ENCODE data around the gene CARD8.
"Not testable (repeated sequence)": the region's sequence is repeated elsewhere in the genome, so short reads cannot be mapped to it uniquely, and the experiment has no call there.

CARD8 gene

GRCh38 chr19:48296963-48297734, 41.4 kb upstream of the CARD8 start:
- no peaks in the 10 kb centered on the region for H3K36me3 ChIP-seq (ENCODE audit: insufficient read depth, low read length)
- no peak overlapping the region for H2AFZ ChIP-seq (ENCODE audit: low read depth, low read length)
- H3K9ac ChIP-seq (ENCODE audit: low read depth, low read length), result no peak overlapping the region
- no peak overlapping the region for H3K4me3 ChIP-seq (ENCODE audit: low read depth in 1 of 2, low read length in 2 of 2)
- H3K79me2 ChIP-seq (ENCODE audit: insufficient read depth, low read length), result no peaks in the 10 kb centered on the region
- TF ChIP-seq EZH2 (IDR thresholded peaks at IDR 0.05; ENCODE audit: borderline replicate concordance, low read depth, low read length, severe bottlenecking), result no peak
- TF ChIP-seq, protein P1, sequence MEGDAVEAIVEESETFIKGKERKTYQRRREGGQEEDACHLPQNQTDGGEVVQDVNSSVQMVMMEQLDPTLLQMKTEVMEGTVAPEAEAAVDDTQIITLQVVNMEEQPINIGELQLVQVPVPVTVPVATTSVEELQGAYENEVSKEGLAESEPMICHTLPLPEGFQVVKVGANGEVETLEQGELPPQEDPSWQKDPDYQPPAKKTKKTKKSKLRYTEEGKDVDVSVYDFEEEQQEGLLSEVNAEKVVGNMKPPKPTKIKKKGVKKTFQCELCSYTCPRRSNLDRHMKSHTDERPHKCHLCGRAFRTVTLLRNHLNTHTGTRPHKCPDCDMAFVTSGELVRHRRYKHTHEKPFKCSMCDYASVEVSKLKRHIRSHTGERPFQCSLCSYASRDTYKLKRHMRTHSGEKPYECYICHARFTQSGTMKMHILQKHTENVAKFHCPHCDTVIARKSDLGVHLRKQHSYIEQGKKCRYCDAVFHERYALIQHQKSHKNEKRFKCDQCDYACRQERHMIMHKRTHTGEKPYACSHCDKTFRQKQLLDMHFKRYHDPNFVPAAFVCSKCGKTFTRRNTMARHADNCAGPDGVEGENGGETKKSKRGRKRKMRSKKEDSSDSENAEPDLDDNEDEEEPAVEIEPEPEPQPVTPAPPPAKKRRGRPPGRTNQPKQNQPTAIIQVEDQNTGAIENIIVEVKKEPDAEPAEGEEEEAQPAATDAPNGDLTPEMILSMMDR (IDR thresholded peaks at IDR 0.05; ENCODE audit: borderline replicate concordance, extremely low read depth, low read length, poor library complexity, severe bottlenecking), result no peak
- DNase-seq (no peak), ATAC-seq (ENCODE audit: insufficient read depth, low read depth) (no peak)
- H3K9me3 ChIP-seq (ENCODE audit: insufficient read depth, low read length, severe bottlenecking), result no peaks in the 10 kb centered on the region
- no peaks in the 10 kb centered on the region for H3K4me1 ChIP-seq (ENCODE audit: insufficient read depth, low read length)
- no peak overlapping the region for H3K27ac ChIP-seq (ENCODE audit: low read length)
- no peak overlapping the region for H3K4me2 ChIP-seq (ENCODE audit: insufficient read depth, low read length)
- no peaks in the 10 kb centered on the region for H4K20me1 ChIP-seq (ENCODE audit: insufficient read depth, low read length)
- no peaks in the 10 kb centered on the region for H3K27me3 ChIP-seq (ENCODE audit: insufficient read depth, low read length, poor library complexity)

DNA sequence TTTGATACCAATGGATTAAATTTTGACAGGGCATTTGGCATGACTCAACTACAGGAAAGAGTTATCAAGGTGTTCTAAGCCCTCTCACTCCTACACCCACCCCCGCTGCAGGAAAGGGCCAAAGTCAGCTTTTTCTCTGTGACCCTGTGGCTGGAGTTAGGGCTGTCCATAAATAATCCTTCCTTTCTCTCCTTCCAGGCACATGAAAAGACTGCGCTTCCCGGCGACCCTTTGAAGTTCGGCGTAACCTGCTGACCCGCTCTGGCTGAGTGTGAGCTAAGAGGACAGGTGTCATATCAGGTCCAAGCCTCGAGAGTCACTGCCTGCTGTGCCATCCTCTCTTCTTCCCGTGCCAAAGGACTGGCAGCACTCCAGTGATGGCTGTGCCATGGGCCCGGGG, 39.7 kb upstream of the CARD8 start:
- Histone ChIP-seq H3K4me3 (ENCODE audit: low read depth in 1 of 2, low read length in 2 of 2) (no peak overlapping the region), H3K9me3 (ENCODE audit: insufficient read depth, low read length, severe bottlenecking) (no peaks in the 10 kb centered on the region), H3K4me2 (ENCODE audit: insufficient read depth, low read length) (no peak overlapping the region), H3K4me1 (ENCODE audit: insufficient read depth, low read length) (peaks cover 6% of the 10 kb centered on the region), H4K20me1 (ENCODE audit: insufficient read depth, low read length) (no peaks in the 10 kb centered on the region), H3K9ac (ENCODE audit: low read depth, low read length) (no peak overlapping the region), H3K79me2 (ENCODE audit: insufficient read depth, low read length) (no peaks in the 10 kb centered on the region), H2AFZ (ENCODE audit: low read depth, low read length) (no peak overlapping the region), H3K27ac (ENCODE audit: low read length) (no peak overlapping the region), H3K36me3 (ENCODE audit: insufficient read depth, low read length) (no peaks in the 10 kb centered on the region), H3K27me3 (ENCODE audit: insufficient read depth, low read length, poor library complexity) (no peaks in the 10 kb centered on the region)
- DNase-seq (no peak), ATAC-seq (ENCODE audit: insufficient read depth, low read depth) (no peak)
- TF ChIP-seq, protein P1 (IDR thresholded peaks at IDR 0.05; ENCODE audit: borderline replicate concordance, extremely low read depth, low read length, poor library complexity, severe bottlenecking), result no peak
- TF ChIP-seq EZH2 (IDR thresholded peaks at IDR 0.05; ENCODE audit: borderline replicate concordance, low read depth, low read length, severe bottlenecking), result no peak

GRCh38 chr19:48292798-48293197, 37.1 kb upstream of the CARD8 start:
- Histone ChIP-seq H3K4me3 (ENCODE audit: low read depth in 1 of 2, low read length in 2 of 2) (no peak overlapping the region), H3K79me2 (ENCODE audit: insufficient read depth, low read length) (no peaks in the 10 kb centered on the region), H3K9me3 (ENCODE audit: insufficient read depth, low read length, severe bottlenecking) (no peaks in the 10 kb centered on the region), H4K20me1 (ENCODE audit: insufficient read depth, low read length) (no peaks in the 10 kb centered on the region), H3K27me3 (ENCODE audit: insufficient read depth, low read length, poor library complexity) (no peaks in the 10 kb centered on the region), H3K4me2 (ENCODE audit: insufficient read depth, low read length) (no peak overlapping the region), H3K9ac (ENCODE audit: low read depth, low read length) (no peak overlapping the region), H2AFZ (ENCODE audit: low read depth, low read length) (no peak overlapping the region), H3K27ac (ENCODE audit: low read length) (no peak overlapping the region), H3K4me1 (ENCODE audit: insufficient read depth, low read length) (peaks cover 6% of the 10 kb centered on the region), H3K36me3 (ENCODE audit: insufficient read depth, low read length) (no peaks in the 10 kb centered on the region)
- DNase-seq (no peak), ATAC-seq (ENCODE audit: insufficient read depth, low read depth) (no peak)
- TF ChIP-seq, protein P1 (IDR thresholded peaks at IDR 0.05; ENCODE audit: borderline replicate concordance, extremely low read depth, low read length, poor library complexity, severe bottlenecking), result no peak
- no peak for TF ChIP-seq EZH2 (IDR thresholded peaks at IDR 0.05; ENCODE audit: borderline replicate concordance, low read depth, low read length, severe bottlenecking)

- not testable (repeated sequence) for H3K4me3 ChIP-seq (ENCODE audit: low read depth in 1 of 2, low read length in 2 of 2); H3K27ac ChIP-seq (ENCODE audit: low read length); H3K9me3 ChIP-seq (ENCODE audit: insufficient read depth, low read length, severe bottlenecking); H3K27me3 ChIP-seq (ENCODE audit: insufficient read depth, low read length, poor library complexity); DNase-seq; H2AFZ ChIP-seq (ENCODE audit: low read depth, low read length); ATAC-seq (ENCODE audit: insufficient read depth, low read depth); H3K79me2 ChIP-seq (ENCODE audit: insufficient read depth, low read length); H3K4me1 ChIP-seq (ENCODE audit: insufficient read depth, low read length); H3K9ac ChIP-seq (ENCODE audit: low read depth, low read length); H4K20me1 ChIP-seq (ENCODE audit: insufficient read depth, low read length); H3K36me3 ChIP-seq (ENCODE audit: insufficient read depth, low read length)
- H3K4me2 ChIP-seq (ENCODE audit: insufficient read depth, low read length), result peak overlapping the region; percentile 51
Observed at GRCh38 chr19:48291489-48291815, 35.7 kb upstream of the CARD8 start.

All from DND-41 (cell line).